Uterus (tissue), 2 donors: Measurements from ENCODE around the gene COL4A2.

Source experiments
- CTCF ChIP-seq, 4 experiments: fragments of 200-600 bp in 2 of 4; fragments of 450-650 bp in 2 of 4; sonication (generic) in 2 of 4; IDR thresholded peaks; one replicate each; pipeline ENCODE4 v1.5.1; 2016 to 2019; ENCODE audit warnings: antibody characterized with exemption in 4 of 4, mild to moderate bottlenecking in 2 of 4, moderate library complexity in 1 of 4
- POLR2A ChIP-seq, 2 donors: fragments of 450-650 bp; IDR thresholded peaks; one replicate each; pipeline ENCODE4 v1.6.1; 2016; ENCODE audit warnings: antibody characterized with exemption in 2 of 2, mild to moderate bottlenecking in 1 of 2, moderate library complexity in 1 of 2

- no peak for TF ChIP-seq CTCF (IDR thresholded peaks at IDR 0.05)
- no peak for TF ChIP-seq POLR2A (IDR thresholded peaks at IDR 0.05)
Observed at GRCh38 chr13:110540871-110541525, 233.9 kb downstream of the COL4A2 start.
